IPS-NIHi7 (cell line): Measurements from ENCODE around the gene ACADSB.

Experiments
- DNase-seq: peaks from one replicate; pipeline ENCODE4 v3.0.0; 2012; ENCODE audit warnings: mixed read lengths; ENCODE audit errors: extremely low spot score

Gene ACADSB

DNA sequence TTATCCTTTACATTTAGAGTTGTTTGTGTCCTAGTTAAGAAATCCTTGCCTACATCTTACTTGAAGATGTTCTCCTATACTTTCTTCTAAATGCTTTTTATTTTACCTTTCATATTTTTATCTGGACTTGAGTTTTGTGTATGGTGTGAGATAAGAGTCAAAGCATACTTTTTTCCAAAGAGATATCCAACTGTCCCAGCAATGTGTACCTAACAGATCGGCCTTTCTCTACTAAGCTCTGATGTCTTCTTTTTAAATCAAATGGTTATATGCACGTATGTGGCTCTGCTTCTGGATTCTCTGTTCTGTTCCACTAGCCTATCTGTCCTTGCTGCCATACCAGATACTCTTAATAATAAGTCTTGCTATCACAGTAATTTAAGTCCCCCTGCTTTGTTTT is 7.4 kb upstream of the ACADSB start:
- no peak for DNase-seq

DNA sequence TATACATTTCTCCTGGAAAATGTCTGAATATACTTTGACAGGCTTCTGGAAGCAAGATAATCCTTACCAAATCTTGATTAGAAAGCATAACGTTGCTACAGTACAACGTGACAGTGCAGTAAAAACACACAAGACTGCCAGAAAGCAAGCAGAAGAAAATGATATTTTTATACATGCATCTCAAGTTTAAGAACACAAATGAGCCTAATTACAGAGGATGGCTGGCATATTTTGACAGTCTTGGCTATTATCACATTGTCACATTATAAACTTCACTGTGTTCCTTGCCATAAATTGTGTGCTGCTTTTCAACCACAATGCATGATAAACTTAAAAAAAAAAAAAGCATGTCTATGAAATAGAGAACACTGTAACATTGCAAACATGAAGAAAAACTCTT is 4.5 kb upstream of the ACADSB start:
- DNase-seq = no peak

DNA sequence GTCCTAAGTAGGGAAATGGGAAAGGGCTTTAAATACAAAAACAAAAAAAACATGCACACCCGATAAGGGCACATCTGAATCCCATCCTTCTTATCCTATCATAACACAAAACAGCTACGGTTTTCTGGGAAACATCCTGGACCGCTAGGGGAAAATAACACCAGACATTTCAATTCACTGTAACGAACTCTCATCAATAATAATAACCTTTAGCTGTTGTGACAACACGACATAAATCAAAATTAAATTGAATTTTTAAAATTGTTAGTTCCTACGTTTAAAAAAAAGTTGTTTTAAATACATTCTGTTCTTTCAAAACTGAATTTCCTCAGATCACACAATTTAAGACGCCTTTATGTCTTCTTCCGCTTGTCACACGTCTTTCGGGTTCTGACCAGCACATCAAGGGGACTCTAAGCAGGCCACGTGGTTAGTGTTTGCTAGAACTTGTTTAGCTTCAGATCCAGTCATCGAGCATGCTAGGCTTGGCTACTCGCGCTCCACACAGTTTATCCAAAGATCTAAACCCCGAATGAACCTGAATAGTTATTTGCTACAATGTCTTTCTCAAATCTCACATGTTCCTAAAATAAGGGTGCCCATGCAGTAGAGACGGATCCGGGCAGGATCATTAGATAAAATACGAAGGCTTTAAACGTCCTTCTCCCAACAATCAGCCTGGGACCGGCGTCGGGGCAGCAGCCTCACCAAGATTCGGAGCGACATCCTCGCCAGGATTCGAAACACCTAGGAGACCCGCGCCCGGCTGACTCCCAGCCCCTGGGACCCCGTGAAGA is 1.1 kb upstream of the ACADSB start:
- peak; percentile 37 for DNase-seq

DNA sequence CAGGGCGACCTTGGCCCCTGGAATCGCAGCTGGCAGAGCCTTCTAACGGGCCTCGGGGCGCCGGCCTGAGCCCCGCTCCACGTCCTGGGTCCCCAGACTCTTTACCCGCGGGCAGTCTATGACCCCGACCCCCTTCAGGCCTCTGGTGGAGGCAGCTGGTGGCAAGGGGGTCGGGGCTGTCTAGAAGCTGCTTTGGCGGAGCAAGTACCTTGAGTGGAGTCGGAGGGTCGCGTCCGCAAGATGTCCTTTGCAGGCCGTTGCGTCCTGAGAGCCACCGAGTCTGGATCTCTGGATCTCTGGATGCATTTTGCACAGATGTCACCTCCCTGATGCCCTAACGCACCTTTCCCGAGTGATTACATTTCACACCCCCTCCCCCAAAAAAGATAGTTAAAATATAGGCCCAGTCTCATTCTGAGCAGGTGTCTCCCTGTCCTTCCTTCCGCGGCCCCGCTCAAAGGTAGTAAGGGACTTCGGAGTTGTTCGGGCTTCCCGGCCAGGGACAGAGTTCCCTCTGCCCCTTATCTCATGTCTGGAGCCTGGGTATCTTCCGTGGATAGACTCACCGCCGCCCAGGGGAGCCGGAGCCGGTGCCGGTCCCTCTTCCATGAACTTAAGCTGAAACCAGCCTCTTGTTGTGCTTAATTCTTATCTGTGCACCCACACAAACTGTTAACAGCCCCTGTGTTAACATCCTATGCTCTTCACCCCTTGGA is 457 bp downstream of the ACADSB start:
- peak; percentile 54 for DNase-seq

DNA sequence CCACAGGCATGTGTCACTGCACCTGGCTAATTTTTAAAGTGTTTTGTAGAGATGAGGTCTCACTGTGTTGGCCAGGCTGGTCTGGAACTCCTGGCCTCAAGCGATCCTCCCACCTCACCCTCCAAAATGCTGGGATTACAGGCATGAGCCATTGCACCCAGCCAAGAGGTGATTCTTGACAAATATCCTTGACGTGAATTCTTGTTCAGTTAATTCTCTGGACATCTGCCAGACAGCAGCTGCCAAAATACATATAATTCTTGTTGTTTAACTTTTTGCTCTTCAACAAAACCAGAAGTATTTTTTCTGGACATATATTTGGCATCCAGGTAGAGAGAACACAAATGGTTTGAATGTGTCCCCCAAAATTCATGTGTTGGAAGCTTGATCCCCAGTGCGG is 3.2 kb downstream of the ACADSB start:
- no peak for DNase-seq

DNA sequence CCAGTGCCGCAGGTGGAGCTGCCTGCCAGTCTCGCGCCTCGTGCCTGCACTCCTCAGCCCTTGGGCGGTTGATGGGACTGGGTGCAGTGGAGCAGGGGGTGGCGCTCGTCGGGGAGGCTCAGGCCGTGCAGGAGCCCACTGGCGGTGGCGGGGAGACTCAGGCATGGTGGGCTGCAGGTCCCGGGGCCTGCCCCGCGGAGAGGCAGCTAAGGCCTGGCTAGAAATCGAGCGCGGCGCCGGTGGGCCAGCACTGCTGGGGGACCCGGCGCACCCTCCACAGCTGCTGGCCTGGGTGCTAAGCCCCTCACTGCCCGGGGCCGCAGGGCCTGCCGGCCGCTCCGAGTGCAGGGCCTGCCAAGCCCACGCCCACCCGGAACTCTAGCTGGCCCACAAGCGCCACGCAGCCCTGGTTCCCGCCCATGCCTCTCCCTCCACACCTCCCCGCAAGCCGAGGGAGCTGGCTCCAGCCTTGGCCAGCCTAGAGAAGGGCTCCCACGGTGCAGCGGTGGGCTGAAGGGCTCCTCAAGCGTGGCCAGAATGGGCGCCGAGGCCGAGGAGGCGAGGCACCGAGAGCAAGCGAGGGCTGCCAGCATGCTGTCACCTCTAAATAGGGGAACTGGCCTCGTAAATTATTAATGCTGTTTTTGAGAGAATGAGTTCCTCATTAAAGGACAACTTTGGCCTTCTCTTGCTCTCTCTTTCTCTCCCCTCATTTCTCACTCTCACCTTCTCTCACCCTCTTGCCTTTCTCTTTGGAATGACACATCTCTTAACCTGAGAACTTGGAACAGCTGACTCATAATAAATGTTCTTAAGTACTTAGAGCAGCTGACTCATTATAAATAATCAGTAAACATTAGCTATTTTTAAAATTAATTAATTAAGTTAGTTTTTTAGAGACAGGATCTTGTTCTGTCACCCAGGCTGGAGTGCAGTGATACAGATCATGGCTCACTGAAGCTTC is 4.9 kb downstream of the ACADSB start:
- DNase-seq = no peak

DNA sequence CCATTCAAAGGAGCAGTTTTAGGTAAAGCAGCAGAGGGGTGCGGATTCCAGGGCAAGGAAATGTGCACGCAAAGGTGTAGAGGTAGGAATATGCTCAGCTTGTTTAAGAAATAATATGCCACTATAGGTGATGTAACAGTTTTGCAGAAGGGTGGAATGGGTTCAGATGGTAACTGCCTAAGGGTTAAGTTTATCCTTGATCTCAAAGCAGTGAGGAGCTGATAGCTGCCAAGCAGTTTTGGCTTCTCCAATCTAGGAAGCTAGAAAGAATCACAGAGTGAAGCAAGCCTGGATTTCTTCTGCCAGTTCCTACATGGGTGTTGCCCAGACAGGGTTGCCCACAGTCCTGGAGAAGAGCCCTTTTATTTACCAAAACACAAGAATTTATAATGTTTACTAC is 6.0 kb downstream of the ACADSB start:
- no peak for DNase-seq

DNA sequence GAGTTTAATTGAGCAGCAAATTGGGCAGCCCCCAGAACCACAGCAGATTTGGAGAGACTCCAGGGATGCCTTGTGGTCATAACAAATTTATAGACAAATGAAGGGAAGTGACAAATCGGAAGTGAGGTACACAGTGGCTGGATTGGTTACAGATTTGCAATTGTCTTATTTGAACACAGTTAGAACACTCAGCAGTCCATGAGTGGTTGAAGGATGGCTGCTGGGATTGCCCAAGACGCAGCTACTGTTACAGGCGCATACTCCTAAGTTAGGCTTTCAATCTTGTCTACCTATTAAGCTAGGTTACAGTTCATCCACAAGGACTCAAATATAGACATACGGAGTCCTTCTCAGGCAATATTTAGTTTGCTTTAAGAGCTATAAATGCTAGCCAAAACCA is 7.4 kb downstream of the ACADSB start:
- no peak for DNase-seq

DNA sequence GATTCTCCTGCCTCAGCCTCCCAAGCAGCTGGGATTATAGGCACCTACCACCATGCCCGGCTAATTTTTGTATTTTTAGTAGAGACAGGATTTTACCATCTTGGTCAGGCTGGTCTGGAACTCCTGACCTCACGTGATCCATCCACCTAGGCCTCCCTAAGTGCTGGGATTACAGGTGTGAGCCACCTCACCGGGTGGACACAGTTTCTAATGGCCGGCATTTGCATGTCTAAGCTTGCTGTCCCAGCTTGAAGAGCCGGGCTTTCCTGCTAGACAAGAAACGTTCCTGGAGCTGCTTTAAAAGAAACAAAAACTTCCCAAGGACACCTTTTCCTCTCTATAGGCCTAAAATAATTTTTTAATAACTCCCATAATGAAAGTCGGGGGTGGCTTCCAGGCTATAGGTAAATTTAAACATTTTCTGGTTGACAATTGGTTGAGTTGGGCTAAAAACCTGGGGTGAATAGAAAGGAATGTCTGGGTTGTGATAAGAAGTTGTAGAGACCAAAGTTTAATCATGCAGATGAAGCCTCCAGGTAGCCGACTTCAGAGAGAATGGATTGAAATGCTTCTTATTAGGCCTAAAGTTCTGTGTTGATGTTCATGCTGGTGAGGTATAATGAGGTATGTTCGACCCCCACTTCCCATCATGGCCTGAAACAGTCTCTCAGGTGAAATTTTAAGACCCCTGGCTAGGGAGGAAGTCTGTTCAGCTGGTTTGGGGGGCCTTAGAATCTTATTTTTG is 8.8 kb downstream of the ACADSB start:
- no peak for DNase-seq

DNA sequence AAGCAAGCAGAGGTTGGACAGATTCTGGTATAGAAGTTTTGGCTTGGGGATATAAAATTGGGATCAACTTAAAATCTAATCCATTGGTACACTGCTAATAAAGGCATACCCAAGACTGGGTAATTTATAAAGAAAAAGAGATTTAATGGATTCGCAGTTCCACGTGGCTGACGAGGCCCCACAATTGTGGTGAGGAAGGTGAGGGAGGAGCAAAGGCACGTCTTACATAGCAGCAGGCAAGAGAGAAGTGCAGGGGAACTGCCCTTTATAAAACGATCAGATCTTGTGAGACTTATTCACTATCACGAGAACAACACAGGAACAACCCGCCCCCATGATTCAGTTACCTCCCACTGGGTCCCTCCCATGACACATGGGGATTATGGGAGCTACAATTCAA is 9.7 kb downstream of the ACADSB start:
- DNase-seq = no peak

DNA sequence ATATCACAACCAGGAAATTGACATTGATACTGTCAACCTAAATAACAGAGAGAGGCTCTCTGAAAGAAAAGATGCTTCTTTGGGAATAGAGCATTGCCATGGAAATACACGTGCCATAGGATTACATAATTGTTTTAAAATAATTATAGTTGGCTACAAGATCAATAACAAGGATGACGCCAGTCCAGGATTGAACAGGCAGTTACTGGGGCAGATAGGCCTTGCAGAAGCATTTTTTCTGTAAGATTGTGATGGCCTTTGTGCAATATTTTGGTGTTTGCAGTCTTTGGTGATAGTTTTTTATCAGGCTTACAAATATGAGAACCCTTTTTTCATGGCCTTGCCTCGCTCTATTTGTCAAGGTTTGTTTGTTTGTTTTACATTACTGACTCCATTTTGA is 10.5 kb downstream of the ACADSB start:
- no peak for DNase-seq

DNA sequence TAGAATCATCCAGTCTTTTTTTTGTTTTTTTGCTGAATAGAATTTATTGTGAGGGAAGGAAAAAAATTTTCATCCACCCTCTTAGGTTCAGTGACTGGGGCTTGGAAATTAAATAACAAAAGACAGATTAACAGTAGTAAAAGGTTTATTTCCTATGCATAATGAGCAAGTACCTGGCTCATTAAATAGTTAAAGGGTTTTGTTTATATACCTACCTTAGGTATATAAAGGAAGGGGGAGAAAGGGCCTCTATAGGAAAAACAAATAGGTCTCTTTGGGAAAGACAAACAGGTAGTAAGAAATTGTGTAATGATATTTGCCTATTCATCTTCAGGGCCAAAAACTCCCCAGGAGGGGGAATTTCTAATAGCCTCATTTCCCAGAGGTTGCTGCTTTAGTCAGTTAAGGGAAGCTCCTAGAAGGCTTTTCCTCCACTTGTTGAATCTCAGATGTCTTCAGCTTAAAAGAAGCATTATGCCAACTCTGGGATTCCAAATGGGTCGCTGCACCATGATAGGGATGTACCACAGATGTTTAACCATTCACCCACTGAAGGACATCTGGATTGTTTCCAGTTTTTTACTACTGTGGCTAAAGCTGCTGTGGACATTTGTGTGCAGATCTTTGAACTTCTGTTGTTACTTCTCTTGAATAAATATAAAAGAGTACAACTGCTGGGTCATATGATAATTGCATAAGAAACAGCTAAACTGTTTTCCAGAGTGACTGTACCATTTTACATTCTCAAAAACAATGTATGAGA is 11.3 kb downstream of the ACADSB start:
- no peak for DNase-seq

DNA sequence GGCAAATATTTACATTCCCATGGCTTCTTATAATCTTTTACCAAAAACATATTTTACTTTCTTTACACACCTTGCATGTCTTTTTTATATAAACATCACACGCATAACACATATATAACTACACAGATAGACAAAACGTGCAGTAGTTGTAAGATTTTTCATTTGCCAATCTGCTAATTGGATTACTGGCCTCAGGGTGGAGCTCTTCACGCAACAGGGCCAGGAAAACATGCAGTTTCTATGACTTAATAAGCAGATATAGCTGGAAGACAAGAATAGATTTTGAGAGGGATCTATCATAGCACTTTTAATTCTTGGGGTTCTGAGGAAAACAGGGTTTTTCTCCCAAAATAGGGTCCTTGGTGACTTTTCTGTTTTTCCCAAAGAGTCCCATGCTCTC is 12.7 kb downstream of the ACADSB start:
- no peak for DNase-seq

DNA sequence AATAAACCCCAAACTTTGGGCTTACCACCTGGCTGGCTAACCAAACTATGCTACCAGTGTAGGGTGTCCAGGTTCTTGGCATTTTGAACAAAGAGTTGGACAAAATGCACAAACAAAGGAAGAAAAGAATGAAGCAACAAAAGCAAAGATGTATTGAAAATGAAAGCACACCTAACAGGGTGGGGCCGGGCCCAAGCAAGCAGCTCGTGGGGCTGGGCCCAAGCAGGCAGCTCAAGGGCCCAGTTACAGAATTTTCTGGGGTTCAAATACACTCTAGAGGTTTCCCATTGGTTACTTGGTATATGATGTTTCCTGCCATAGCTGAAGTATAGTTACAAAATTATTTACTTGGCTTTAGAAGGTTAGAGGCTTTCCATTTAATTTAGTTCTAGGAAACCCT is 15.7 kb downstream of the ACADSB start:
- no peak for DNase-seq

DNA sequence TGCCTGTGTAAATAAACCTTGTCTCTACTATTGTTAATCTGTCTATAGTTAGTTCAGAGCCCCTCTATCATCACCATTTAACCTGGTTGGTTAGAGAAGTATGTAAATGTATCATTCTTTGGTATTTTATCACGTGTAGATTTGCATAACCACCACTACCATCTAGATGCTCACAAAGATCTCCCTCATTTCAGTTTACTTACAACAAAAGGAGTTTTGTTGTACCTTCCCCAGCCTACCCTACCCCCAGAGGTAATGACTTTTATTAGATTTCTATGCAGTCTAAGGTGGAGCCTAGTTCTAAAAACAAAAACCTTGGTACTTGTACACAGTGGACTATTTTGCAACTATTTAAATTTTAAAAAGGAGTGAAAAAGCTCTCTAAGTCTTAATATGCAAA is 17.5 kb downstream of the ACADSB start:
- no peak for DNase-seq

DNA sequence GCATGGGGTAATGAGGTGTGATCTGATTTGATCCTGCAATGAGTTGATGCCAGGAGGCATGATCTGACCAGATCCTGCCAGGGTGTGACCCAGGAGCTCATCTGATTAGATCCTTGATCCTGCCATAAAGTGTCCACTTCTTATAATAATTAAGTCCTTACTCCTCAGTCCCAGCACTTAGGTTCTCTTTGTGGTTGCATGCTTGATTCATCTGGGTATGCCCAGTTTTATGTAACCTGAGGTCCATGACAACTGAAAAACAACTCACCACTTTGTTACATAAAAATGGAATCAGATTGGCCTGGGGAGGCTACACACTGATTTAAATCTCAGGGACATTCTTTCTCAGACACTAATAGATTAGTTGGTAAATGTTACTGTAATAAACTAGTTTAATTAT is 19.1 kb downstream of the ACADSB start:
- no peak for DNase-seq

DNA sequence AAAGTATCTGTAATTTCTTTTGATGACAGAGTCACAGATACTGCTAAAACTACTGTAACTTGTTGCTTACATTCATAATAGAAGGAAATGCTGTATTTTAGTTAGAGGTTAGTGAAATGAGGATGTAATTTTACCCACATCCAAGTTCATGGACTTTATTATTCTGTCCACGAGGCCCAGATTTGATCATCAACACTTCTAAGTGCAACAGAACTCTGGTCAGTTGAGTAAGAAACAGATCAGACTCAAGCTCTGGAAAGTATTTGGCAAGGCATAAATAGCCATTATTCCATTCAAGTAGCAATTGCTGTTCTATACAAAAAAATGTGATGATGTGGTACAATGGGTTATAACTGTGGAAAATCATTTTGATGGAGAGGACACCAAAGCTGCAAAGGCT is 22.3 kb downstream of the ACADSB start:
- no peak for DNase-seq

DNA sequence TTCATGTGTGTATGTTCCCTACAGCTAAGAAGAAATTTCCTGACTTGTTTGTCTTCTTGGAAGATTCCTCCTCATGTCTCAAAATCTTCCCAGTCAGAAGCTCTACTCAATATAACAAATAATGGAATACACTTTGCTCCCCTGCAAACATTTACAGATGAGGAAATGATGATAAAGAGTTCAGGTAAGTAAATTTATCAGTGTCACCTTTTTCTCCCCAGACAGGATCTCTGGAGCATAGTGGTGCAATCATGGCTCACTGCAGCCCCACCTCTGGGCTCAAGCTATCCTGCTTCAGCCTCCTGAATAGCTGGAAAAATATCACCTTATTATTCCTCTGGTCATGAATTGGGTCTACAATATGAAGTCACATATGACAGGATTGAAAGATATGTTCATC is 25.5 kb downstream of the ACADSB start:
- DNase-seq = no peak

DNA sequence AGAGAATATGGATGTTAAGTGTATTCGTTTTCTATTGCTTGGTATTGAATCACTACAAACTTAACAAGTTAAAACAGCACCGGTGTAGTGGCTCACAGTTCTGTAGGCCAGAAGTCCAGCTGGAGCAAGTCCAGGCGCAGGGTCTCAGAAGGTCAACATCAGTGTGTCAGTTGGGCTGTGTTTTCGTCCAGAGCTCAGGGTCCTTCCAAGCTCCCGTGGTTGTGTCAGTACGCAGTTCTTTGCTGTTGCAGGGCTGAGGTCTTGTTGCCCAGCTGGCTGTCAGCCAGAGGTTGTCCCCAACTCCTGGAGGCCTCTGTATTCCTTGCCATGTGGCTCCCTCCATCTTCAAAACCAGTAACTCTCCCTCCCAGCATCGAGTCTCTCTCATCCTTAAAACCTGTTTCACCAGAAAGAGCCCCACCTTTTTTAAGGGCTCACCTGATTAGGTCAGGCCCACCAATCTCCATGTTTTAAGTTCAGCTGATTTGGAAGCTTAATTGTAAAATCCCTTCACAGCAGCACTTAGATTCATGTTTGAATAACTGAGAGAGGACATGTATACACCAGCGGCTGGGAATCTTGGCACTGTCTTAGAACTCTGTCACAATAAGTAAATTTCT is 26.8 kb downstream of the ACADSB start:
- DNase-seq = no peak
